Ishikawa (cell line): ENCODE results near the gene TM9SF1.

ENCODE experiments used
- CEBPB ChIP-seq: IDR thresholded peaks from 2 replicates; pipeline ENCODE4 v1.6.1; 2012
- FOXM1 ChIP-seq: IDR thresholded peaks from 2 replicates; pipeline ENCODE4 v1.6.1; 2012; ENCODE audit warnings: low read depth, borderline replicate concordance
- TAF1 ChIP-seq: IDR thresholded peaks from 2 replicates; pipeline ENCODE4 v1.6.1; 2012; ENCODE audit warnings: low read depth, mild to moderate bottlenecking
- YY1 ChIP-seq: IDR thresholded peaks from 2 replicates; pipeline ENCODE4 v1.6.1; 2012; ENCODE audit warnings: low read depth
- TF ChIP-seq, protein P1 (sequence below): IDR thresholded peaks from 2 replicates; pipeline ENCODE4 v1.6.1; 2012
- TF ChIP-seq, protein P2 (sequence below): IDR thresholded peaks from 2 replicates; pipeline ENCODE4 v1.6.1; 2012
- TF ChIP-seq, protein P3 (sequence below): IDR thresholded peaks from 2 replicates; pipeline ENCODE4 v1.6.1; 2012; ENCODE audit warnings: low read depth, mild to moderate bottlenecking

DNA sequence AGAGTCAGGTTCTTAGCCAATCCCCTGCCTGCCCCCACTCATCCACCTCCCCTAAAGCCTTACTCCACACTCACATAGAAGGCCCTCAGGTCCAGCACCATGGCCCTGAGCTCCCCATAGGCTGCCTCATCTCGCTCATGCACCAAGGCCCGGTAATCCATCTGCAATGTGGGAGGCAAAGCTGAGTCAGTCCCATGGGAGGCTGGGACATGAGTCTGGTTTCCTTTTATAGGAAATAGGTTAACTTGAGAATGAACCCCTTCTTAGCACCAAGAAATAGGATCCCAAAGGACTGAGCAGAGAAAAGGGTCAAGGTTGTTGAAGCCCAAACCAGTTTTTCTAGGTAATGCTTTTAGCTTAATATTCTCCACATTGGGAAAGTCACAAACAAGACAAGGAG lies 51.7 kb downstream of the TM9SF1 start:
- no peak for TF ChIP-seq CEBPB
- no peak for TF ChIP-seq TAF1
- TF ChIP-seq, protein P1, sequence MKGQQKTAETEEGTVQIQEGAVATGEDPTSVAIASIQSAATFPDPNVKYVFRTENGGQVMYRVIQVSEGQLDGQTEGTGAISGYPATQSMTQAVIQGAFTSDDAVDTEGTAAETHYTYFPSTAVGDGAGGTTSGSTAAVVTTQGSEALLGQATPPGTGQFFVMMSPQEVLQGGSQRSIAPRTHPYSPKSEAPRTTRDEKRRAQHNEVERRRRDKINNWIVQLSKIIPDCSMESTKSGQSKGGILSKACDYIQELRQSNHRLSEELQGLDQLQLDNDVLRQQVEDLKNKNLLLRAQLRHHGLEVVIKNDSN = no peak
- TF ChIP-seq, protein P2, sequence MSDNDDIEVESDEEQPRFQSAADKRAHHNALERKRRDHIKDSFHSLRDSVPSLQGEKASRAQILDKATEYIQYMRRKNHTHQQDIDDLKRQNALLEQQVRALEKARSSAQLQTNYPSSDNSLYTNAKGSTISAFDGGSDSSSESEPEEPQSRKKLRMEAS = no peak
- TF ChIP-seq, protein P3, sequence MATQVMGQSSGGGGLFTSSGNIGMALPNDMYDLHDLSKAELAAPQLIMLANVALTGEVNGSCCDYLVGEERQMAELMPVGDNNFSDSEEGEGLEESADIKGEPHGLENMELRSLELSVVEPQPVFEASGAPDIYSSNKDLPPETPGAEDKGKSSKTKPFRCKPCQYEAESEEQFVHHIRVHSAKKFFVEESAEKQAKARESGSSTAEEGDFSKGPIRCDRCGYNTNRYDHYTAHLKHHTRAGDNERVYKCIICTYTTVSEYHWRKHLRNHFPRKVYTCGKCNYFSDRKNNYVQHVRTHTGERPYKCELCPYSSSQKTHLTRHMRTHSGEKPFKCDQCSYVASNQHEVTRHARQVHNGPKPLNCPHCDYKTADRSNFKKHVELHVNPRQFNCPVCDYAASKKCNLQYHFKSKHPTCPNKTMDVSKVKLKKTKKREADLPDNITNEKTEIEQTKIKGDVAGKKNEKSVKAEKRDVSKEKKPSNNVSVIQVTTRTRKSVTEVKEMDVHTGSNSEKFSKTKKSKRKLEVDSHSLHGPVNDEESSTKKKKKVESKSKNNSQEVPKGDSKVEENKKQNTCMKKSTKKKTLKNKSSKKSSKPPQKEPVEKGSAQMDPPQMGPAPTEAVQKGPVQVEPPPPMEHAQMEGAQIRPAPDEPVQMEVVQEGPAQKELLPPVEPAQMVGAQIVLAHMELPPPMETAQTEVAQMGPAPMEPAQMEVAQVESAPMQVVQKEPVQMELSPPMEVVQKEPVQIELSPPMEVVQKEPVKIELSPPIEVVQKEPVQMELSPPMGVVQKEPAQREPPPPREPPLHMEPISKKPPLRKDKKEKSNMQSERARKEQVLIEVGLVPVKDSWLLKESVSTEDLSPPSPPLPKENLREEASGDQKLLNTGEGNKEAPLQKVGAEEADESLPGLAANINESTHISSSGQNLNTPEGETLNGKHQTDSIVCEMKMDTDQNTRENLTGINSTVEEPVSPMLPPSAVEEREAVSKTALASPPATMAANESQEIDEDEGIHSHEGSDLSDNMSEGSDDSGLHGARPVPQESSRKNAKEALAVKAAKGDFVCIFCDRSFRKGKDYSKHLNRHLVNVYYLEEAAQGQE = no peak
- TF ChIP-seq FOXM1 = no peak
- TF ChIP-seq YY1 = no peak
